ENCODE measurements around the gene RILPL1.
"Not testable (repeated sequence)": the region's sequence is repeated elsewhere in the genome, so short reads cannot be mapped to it uniquely, and the experiment has no call there.

RILPL1 gene

GRCh38 chr12:123535952-123536351 is 2.4 kb upstream of the RILPL1 start:
- H3K36me3 ChIP-seq (ENCODE audit: control insufficient read depth, insufficient read depth, low read length); H3K79me2 ChIP-seq (ENCODE audit: control insufficient read depth, insufficient read depth, low read length); H3K27me3 ChIP-seq (ENCODE audit: insufficient read depth, low read length, poor library complexity); H3K9ac ChIP-seq (ENCODE audit: low read length); H4K8ac ChIP-seq (ENCODE audit: low read depth, low read length); H3K79me1 ChIP-seq (ENCODE audit: low read length); H3K4me1 ChIP-seq (ENCODE audit: control insufficient read depth, low read depth, low read length); H3K23ac ChIP-seq (ENCODE audit: low read length); H3K56ac ChIP-seq (ENCODE audit: low read length); H3K27ac ChIP-seq (ENCODE audit: low read depth, low read length); H2BK120ac ChIP-seq (ENCODE audit: low read depth, low read length); H3K4ac ChIP-seq (ENCODE audit: low read depth, low read length); H3K4me2 ChIP-seq (ENCODE audit: low read length); H3K18ac ChIP-seq (ENCODE audit: low read length); H2BK15ac ChIP-seq (replicated peaks; ENCODE audit: low read depth); H2BK5ac ChIP-seq (ENCODE audit: low read length); H2AK5ac ChIP-seq (ENCODE audit: low read length); H4K5ac ChIP-seq (ENCODE audit: low read length); DNase-seq; H3K4me3 ChIP-seq (ENCODE audit: low read length): not testable (repeated sequence)
- no CpG with 5 or more reads among the region's 11 CpGs for WGBS (ENCODE audit: extremely low coverage, insufficient coverage, low lambda C conversion rate)

- H3K79me2 ChIP-seq (ENCODE audit: control insufficient read depth, insufficient read depth, low read length) = no peaks in the 10 kb centered on the region
- H3K79me1 ChIP-seq (ENCODE audit: low read length) = no peaks in the 10 kb centered on the region
- peak overlapping the region; percentile 83 for H3K9ac ChIP-seq (ENCODE audit: low read length)
- no peak overlapping the region for H2BK5ac ChIP-seq (ENCODE audit: low read length)
- no peak overlapping the region for H4K5ac ChIP-seq (ENCODE audit: low read length)
- no peaks in the 10 kb centered on the region for H3K4me1 ChIP-seq (ENCODE audit: control insufficient read depth, low read depth, low read length)
- H2BK15ac ChIP-seq (replicated peaks; ENCODE audit: low read depth) = no peak overlapping the region
- peak overlapping the region; percentile 58 for H3K4me3 ChIP-seq (ENCODE audit: low read length)
- H3K27me3 ChIP-seq (ENCODE audit: insufficient read depth, low read length, poor library complexity) = no peaks in the 10 kb centered on the region
- no peak overlapping the region for H3K27ac ChIP-seq (ENCODE audit: low read depth, low read length)
- no peak overlapping the region for H2BK120ac ChIP-seq (ENCODE audit: low read depth, low read length)
- WGBS (ENCODE audit: extremely low coverage, insufficient coverage, low lambda C conversion rate) = no CpG with 5 or more reads among the region's 79 CpGs
- H3K4ac ChIP-seq (ENCODE audit: low read depth, low read length) = peak overlapping the region; percentile 48
- no peaks in the 10 kb centered on the region for H3K36me3 ChIP-seq (ENCODE audit: control insufficient read depth, insufficient read depth, low read length)
- peak overlapping the region; percentile 35 for H3K18ac ChIP-seq (ENCODE audit: low read length)
- peak overlapping the region; percentile 98 for H3K56ac ChIP-seq (ENCODE audit: low read length)
- no peak overlapping the region for H2AK5ac ChIP-seq (ENCODE audit: low read length)
- H4K8ac ChIP-seq (ENCODE audit: low read depth, low read length) = no peak overlapping the region
- no peak overlapping the region for H3K23ac ChIP-seq (ENCODE audit: low read length)
- peak; percentile 65 for DNase-seq
- peak overlapping the region; percentile 36 for H3K4me2 ChIP-seq (ENCODE audit: low read length)
These were observed 490 bp downstream of the RILPL1 start for GRCh38 chr12:123532808-123533649.

GRCh38 chr12:123532019-123532418 is 1.5 kb downstream of the RILPL1 start:
- Histone ChIP-seq H3K4me2 (ENCODE audit: low read length) (no peak overlapping the region), H4K5ac (ENCODE audit: low read length) (no peak overlapping the region), H4K8ac (ENCODE audit: low read depth, low read length) (no peak overlapping the region), H2AK5ac (ENCODE audit: low read length) (no peak overlapping the region), H3K4me3 (ENCODE audit: low read length) (no peak overlapping the region), H2BK15ac (replicated peaks; ENCODE audit: low read depth) (no peak overlapping the region), H3K79me2 (ENCODE audit: control insufficient read depth, insufficient read depth, low read length) (no peaks in the 10 kb centered on the region), H3K27ac (ENCODE audit: low read depth, low read length) (no peak overlapping the region), H2BK5ac (ENCODE audit: low read length) (no peak overlapping the region), H3K56ac (ENCODE audit: low read length) (peak overlapping the region; percentile 30), H3K4me1 (ENCODE audit: control insufficient read depth, low read depth, low read length) (no peaks in the 10 kb centered on the region), H3K27me3 (ENCODE audit: insufficient read depth, low read length, poor library complexity) (no peaks in the 10 kb centered on the region), H3K23ac (ENCODE audit: low read length) (no peak overlapping the region), H3K18ac (ENCODE audit: low read length) (no peak overlapping the region), H3K36me3 (ENCODE audit: control insufficient read depth, insufficient read depth, low read length) (no peaks in the 10 kb centered on the region), H3K4ac (ENCODE audit: low read depth, low read length) (no peak overlapping the region), H2BK120ac (ENCODE audit: low read depth, low read length) (no peak overlapping the region), H3K79me1 (ENCODE audit: low read length) (no peaks in the 10 kb centered on the region), H3K9ac (ENCODE audit: low read length) (peak overlapping the region; percentile 3)
- WGBS (ENCODE audit: extremely low coverage, insufficient coverage, low lambda C conversion rate) = no CpG with 5 or more reads among the region's 1 CpG
- peak; percentile 37 for DNase-seq

GRCh38 chr12:123531091-123531490 is 2.4 kb downstream of the RILPL1 start:
- Histone ChIP-seq H4K5ac (ENCODE audit: low read length) (no peak overlapping the region), H3K27me3 (ENCODE audit: insufficient read depth, low read length, poor library complexity) (no peaks in the 10 kb centered on the region), H3K4me3 (ENCODE audit: low read length) (no peak overlapping the region), H2BK15ac (replicated peaks; ENCODE audit: low read depth) (no peak overlapping the region), H3K4ac (ENCODE audit: low read depth, low read length) (no peak overlapping the region), H3K27ac (ENCODE audit: low read depth, low read length) (no peak overlapping the region), H2AK5ac (ENCODE audit: low read length) (no peak overlapping the region), H4K8ac (ENCODE audit: low read depth, low read length) (no peak overlapping the region), H3K4me2 (ENCODE audit: low read length) (no peak overlapping the region), H3K56ac (ENCODE audit: low read length) (no peak overlapping the region), H3K23ac (ENCODE audit: low read length) (no peak overlapping the region), H2BK120ac (ENCODE audit: low read depth, low read length) (no peak overlapping the region), H3K79me1 (ENCODE audit: low read length) (no peaks in the 10 kb centered on the region), H3K9ac (ENCODE audit: low read length) (no peak overlapping the region), H2BK5ac (ENCODE audit: low read length) (no peak overlapping the region), H3K4me1 (ENCODE audit: control insufficient read depth, low read depth, low read length) (no peaks in the 10 kb centered on the region), H3K79me2 (ENCODE audit: control insufficient read depth, insufficient read depth, low read length) (no peaks in the 10 kb centered on the region), H3K36me3 (ENCODE audit: control insufficient read depth, insufficient read depth, low read length) (no peaks in the 10 kb centered on the region), H3K18ac (ENCODE audit: low read length) (no peak overlapping the region)
- WGBS (ENCODE audit: extremely low coverage, insufficient coverage, low lambda C conversion rate) = no CpG with 5 or more reads among the region's 7 CpGs
- DNase-seq = no peak

GRCh38 chr12:123530668-123531067 is 2.9 kb downstream of the RILPL1 start:
- no peak overlapping the region for H3K4me3 ChIP-seq (ENCODE audit: low read length)
- H2AK5ac ChIP-seq (ENCODE audit: low read length) = no peak overlapping the region
- WGBS (ENCODE audit: extremely low coverage, insufficient coverage, low lambda C conversion rate) = no CpG with 5 or more reads among the region's 5 CpGs
- H4K5ac ChIP-seq (ENCODE audit: low read length) = no peak overlapping the region
- no peak overlapping the region for H4K8ac ChIP-seq (ENCODE audit: low read depth, low read length)
- no peaks in the 10 kb centered on the region for H3K4me1 ChIP-seq (ENCODE audit: control insufficient read depth, low read depth, low read length)
- H3K4ac ChIP-seq (ENCODE audit: low read depth, low read length) = no peak overlapping the region
- H3K18ac ChIP-seq (ENCODE audit: low read length) = no peak overlapping the region
- no peak overlapping the region for H3K9ac ChIP-seq (ENCODE audit: low read length)
- H3K4me2 ChIP-seq (ENCODE audit: low read length) = no peak overlapping the region
- no peaks in the 10 kb centered on the region for H3K79me2 ChIP-seq (ENCODE audit: control insufficient read depth, insufficient read depth, low read length)
- H3K27ac ChIP-seq (ENCODE audit: low read depth, low read length) = no peak overlapping the region
- no peak overlapping the region for H2BK120ac ChIP-seq (ENCODE audit: low read depth, low read length)
- no peaks in the 10 kb centered on the region for H3K36me3 ChIP-seq (ENCODE audit: control insufficient read depth, insufficient read depth, low read length)
- H3K23ac ChIP-seq (ENCODE audit: low read length) = no peak overlapping the region
- H3K79me1 ChIP-seq (ENCODE audit: low read length) = no peaks in the 10 kb centered on the region
- H3K27me3 ChIP-seq (ENCODE audit: insufficient read depth, low read length, poor library complexity) = no peaks in the 10 kb centered on the region
- DNase-seq = no peak
- H2BK15ac ChIP-seq (replicated peaks; ENCODE audit: low read depth) = no peak overlapping the region
- H3K56ac ChIP-seq (ENCODE audit: low read length) = no peak overlapping the region
- H2BK5ac ChIP-seq (ENCODE audit: low read length) = no peak overlapping the region

GRCh38 chr12:123529686-123530085 is 3.8 kb downstream of the RILPL1 start:
- Histone ChIP-seq H3K4me1 (ENCODE audit: control insufficient read depth, low read depth, low read length) (no peaks in the 10 kb centered on the region), H2BK15ac (replicated peaks; ENCODE audit: low read depth) (no peak overlapping the region), H3K56ac (ENCODE audit: low read length) (no peak overlapping the region), H2BK120ac (ENCODE audit: low read depth, low read length) (no peak overlapping the region), H3K4me2 (ENCODE audit: low read length) (no peak overlapping the region), H3K79me1 (ENCODE audit: low read length) (no peaks in the 10 kb centered on the region), H3K23ac (ENCODE audit: low read length) (no peak overlapping the region), H3K79me2 (ENCODE audit: control insufficient read depth, insufficient read depth, low read length) (no peaks in the 10 kb centered on the region), H3K27me3 (ENCODE audit: insufficient read depth, low read length, poor library complexity) (no peaks in the 10 kb centered on the region), H2BK5ac (ENCODE audit: low read length) (no peak overlapping the region), H3K4me3 (ENCODE audit: low read length) (no peak overlapping the region), H2AK5ac (ENCODE audit: low read length) (no peak overlapping the region), H4K8ac (ENCODE audit: low read depth, low read length) (no peak overlapping the region), H3K18ac (ENCODE audit: low read length) (no peak overlapping the region), H3K36me3 (ENCODE audit: control insufficient read depth, insufficient read depth, low read length) (no peaks in the 10 kb centered on the region), H3K27ac (ENCODE audit: low read depth, low read length) (no peak overlapping the region), H3K4ac (ENCODE audit: low read depth, low read length) (no peak overlapping the region), H4K5ac (ENCODE audit: low read length) (no peak overlapping the region), H3K9ac (ENCODE audit: low read length) (no peak overlapping the region)
- no peak for DNase-seq
- no CpG with 5 or more reads among the region's 3 CpGs for WGBS (ENCODE audit: extremely low coverage, insufficient coverage, low lambda C conversion rate)

Data from mesendoderm (in vitro differentiated cells).